Natural killer cell (primary cell): Measurements from ENCODE around the gene NEU4. TPM values are rescaled to one million over a fixed set of nuclear protein-coding genes. Genes with fewer than 3 reads are reported as not detected.

Experiments
- ATAC-seq, 3 donors: fragments of 150-1000 bp in 2 of 3; fragments of 200-7000 bp in 1 of 3; cut with Tn5 transposase; 1 replicate in 1 of 3; 2 replicates in 2 of 3; pipeline ENCODE4 v1.10.0; 2021; ENCODE audit warnings: mild to moderate bottlenecking in 2 of 3, moderate library complexity in 2 of 3
- DNase-seq, 2 donors: peaks; one replicate each; pipeline versions ENCODE4 v3.0.0 to v3.0.0-alpha.2; 2013 to 2021; ENCODE audit warnings: mixed read lengths in 1 of 2
- H3K27ac ChIP-seq: one replicate; pipeline ENCODE4 v1.5.1; 2013; ENCODE audit warnings: mild to moderate bottlenecking, low read length
- H3K27me3 ChIP-seq: one replicate; pipeline ENCODE4 v1.6.1; 2013; ENCODE audit warnings: low read length; ENCODE audit not compliant: control insufficient read depth, insufficient read depth
- H3K36me3 ChIP-seq: one replicate; pipeline ENCODE4 v1.6.1; 2013; ENCODE audit warnings: low read length; ENCODE audit not compliant: control insufficient read depth, insufficient read depth
- H3K4me1 ChIP-seq: one replicate; pipeline ENCODE4 v1.6.1; 2013; ENCODE audit warnings: low read length; ENCODE audit not compliant: control insufficient read depth, insufficient read depth
- H3K4me3 ChIP-seq: one replicate; pipeline ENCODE4 v1.5.1; 2013; ENCODE audit warnings: low read length
- H3K9me3 ChIP-seq: one replicate; pipeline ENCODE4 v1.6.1; 2013; ENCODE audit warnings: low read length; ENCODE audit not compliant: control insufficient read depth, insufficient read depth
- H3K27ac Mint-ChIP-seq, 2 donors: one replicate each; pipeline ENCODE4 v1.8.0; 2022; ENCODE audit warnings: mild to moderate bottlenecking in 2 of 2, mixed read lengths in 2 of 2, moderate library complexity in 1 of 2
- H3K27me3 Mint-ChIP-seq, 2 donors: one replicate each; pipeline ENCODE4 v1.8.0; 2022; ENCODE audit warnings: low read depth in 2 of 2, mixed read lengths in 2 of 2
- H3K36me3 Mint-ChIP-seq: one replicate; pipeline ENCODE4 v1.8.0; 2022; ENCODE audit warnings: mixed read lengths
- H3K4me1 Mint-ChIP-seq, 2 donors: one replicate each; pipeline ENCODE4 v1.8.0; 2022; ENCODE audit warnings: mixed read lengths in 2 of 2
- H3K4me3 Mint-ChIP-seq: one replicate; pipeline ENCODE4 v1.8.0; 2022; ENCODE audit warnings: mild to moderate bottlenecking, moderate library complexity, mixed read lengths
- H3K9me3 Mint-ChIP-seq, 2 donors: one replicate each; pipeline ENCODE4 v1.8.0; 2022; ENCODE audit warnings: mixed read lengths in 2 of 2
- CTCF ChIP-seq: fragments of 200-600 bp; IDR thresholded peaks from one replicate; pipeline ENCODE4 v1.8.0; 2022; ENCODE audit warnings: antibody characterized with exemption
- WGBS: methylation state at CpG from one replicate; pipeline ENCODE4 v1.1.7; 2013; ENCODE audit warnings: missing lambda C conversion rate; ENCODE audit not compliant: insufficient coverage; 5-methylcytosine and 5-hydroxymethylcytosine counted together
- intact Hi-C: fragments of 100-400 bp; cut with micrococcal nuclease; formaldehyde crosslinking; loops from one replicate; pipeline ENCODE4 v1.14.2; 2022
- total RNA-seq, 4 donors: library from RNA; stranded (reverse); fragments of 120-200 nt in 1 of 4; gene quantifications; one replicate each; pipeline versions ENCODE4 v1.2.3 to v1.2.4, GENCODE V29; 2013 to 2022

Gene NEU4
- total RNA-seq, 3 donors from 2014 or later (not counting 1 experiment from before 2014, with no cell fraction given), result 0.39 to 6.6 (median 2.2) TPM

GRCh38 chr2:241809383-241810306 is 652 bp downstream of the NEU4 start:
- 80% methylated on average over 29 of the region's 29 CpGs for WGBS
- Histone ChIP-seq H3K9me3 (no peaks in the 10 kb centered on the region), H3K4me1 (peaks cover 4% of the 10 kb centered on the region), H3K27ac (no peak overlapping the region), H3K36me3 (no peaks in the 10 kb centered on the region), H3K27me3 (peaks cover under 1% of the 10 kb centered on the region), H3K4me3 (no peak overlapping the region)
- ATAC-seq, result no peak
- TF ChIP-seq CTCF, result no peak
- no peaks in the 10 kb centered on the region for H3K9me3 Mint-ChIP-seq
- H3K4me3 Mint-ChIP-seq, result no peak overlapping the region
- intact Hi-C loops, result no loop called here
- DNase-seq, result no peak
- H3K27me3 Mint-ChIP-seq, result peaks cover 0 to 8% of the 10 kb centered on the region in 2 donors
- no peaks in the 10 kb centered on the region for H3K36me3 Mint-ChIP-seq
- peaks cover 0 to 3% of the 10 kb centered on the region in 2 donors for H3K4me1 Mint-ChIP-seq
- H3K27ac Mint-ChIP-seq, result no peak overlapping the region

- DNase-seq (no peak), ATAC-seq (no peak)
- Mint-ChIP-seq H3K4me1 (peaks cover 0 to 6% of the 10 kb centered on the region in 2 donors), H3K27me3 (peaks cover 0 to 8% of the 10 kb centered on the region in 2 donors), H3K9me3 (no peaks in the 10 kb centered on the region), H3K27ac (no peak overlapping the region), H3K36me3 (no peaks in the 10 kb centered on the region), H3K4me3 (no peak overlapping the region)
- no peaks in the 10 kb centered on the region for H3K36me3 ChIP-seq
- WGBS, result 86% methylated on average over 27 of the region's 28 CpGs
- intact Hi-C loops, result no loop called here
- no peak for TF ChIP-seq CTCF
- no peaks in the 10 kb centered on the region for H3K4me1 ChIP-seq
- H3K27ac ChIP-seq, result no peak overlapping the region
- H3K4me3 ChIP-seq, result no peak overlapping the region
- no peaks in the 10 kb centered on the region for H3K27me3 ChIP-seq
- H3K9me3 ChIP-seq, result no peaks in the 10 kb centered on the region
These were observed 1.6 kb downstream of the NEU4 start for GRCh38 chr2:241810307-241811200.

- Histone ChIP-seq H3K36me3 (no peaks in the 10 kb centered on the region), H3K9me3 (no peaks in the 10 kb centered on the region), H3K27ac (no peak overlapping the region), H3K4me1 (no peaks in the 10 kb centered on the region), H3K27me3 (no peaks in the 10 kb centered on the region), H3K4me3 (no peak overlapping the region)
- Mint-ChIP-seq H3K36me3 (no peaks in the 10 kb centered on the region), H3K9me3 (no peaks in the 10 kb centered on the region), H3K4me1 (peaks cover 0 to 6% of the 10 kb centered on the region in 2 donors), H3K4me3 (no peak overlapping the region), H3K27me3 (peaks cover 0 to 8% of the 10 kb centered on the region in 2 donors), H3K27ac (no peak overlapping the region)
- 93% methylated on average over 27 of the region's 27 CpGs for WGBS
- ATAC-seq (no peak), DNase-seq (no peak)
- no peak for TF ChIP-seq CTCF
- intact Hi-C loops, result no loop called here
These were observed 2.4 kb downstream of the NEU4 start for GRCh38 chr2:241811201-241811951.
